Parathyroid adenoma (tissue), 2 donors: ENCODE data around the gene WDR27.

Source experiments
- H2AFZ ChIP-seq: fragments of 300-600 bp; sonication (generic); one replicate; pipeline ENCODE4 v1.7.0; 2017; ENCODE audit warnings: antibody characterized with exemption, mild to moderate bottlenecking
- H3K27ac ChIP-seq: fragments of 300-600 bp; sonication (generic); one replicate; pipeline ENCODE4 v1.7.0; 2017
- H3K27me3 ChIP-seq: fragments of 300-600 bp; sonication (generic); one replicate; pipeline ENCODE4 v1.7.0; 2017; ENCODE audit warnings: low read length; ENCODE audit not compliant: control insufficient read depth, insufficient read depth
- H3K36me3 ChIP-seq: fragments of 300-600 bp; sonication (generic); one replicate; pipeline ENCODE4 v1.7.0; 2017; ENCODE audit warnings: low read length; ENCODE audit not compliant: control insufficient read depth, insufficient read depth
- H3K4me1 ChIP-seq: fragments of 300-600 bp; sonication (generic); one replicate; pipeline ENCODE4 v1.7.0; 2017; ENCODE audit warnings: control low read depth
- H3K4me2 ChIP-seq: fragments of 300-600 bp; sonication (generic); one replicate; pipeline ENCODE4 v1.7.0; 2017; ENCODE audit warnings: low read length
- H3K4me3 ChIP-seq: fragments of 300-600 bp; sonication (generic); one replicate; pipeline ENCODE4 v1.7.0; 2017; ENCODE audit warnings: low read depth, low read length
- H3K79me2 ChIP-seq: fragments of 300-600 bp; sonication (generic); one replicate; pipeline ENCODE4 v1.7.0; 2017; ENCODE audit warnings: control low read depth
- H3K9ac ChIP-seq: fragments of 300-600 bp; sonication (generic); one replicate; pipeline ENCODE4 v1.7.0; 2017; ENCODE audit warnings: mild to moderate bottlenecking
- H3K9me3 ChIP-seq: fragments of 300-600 bp; sonication (generic); one replicate; pipeline ENCODE4 v1.7.0; 2017; ENCODE audit warnings: low read length; ENCODE audit not compliant: control insufficient read depth
- TF ChIP-seq, protein P1 (sequence below): fragments of 300-600 bp; sonication (generic); IDR thresholded peaks from one replicate; pipeline ENCODE4 v1.7.0; 2017; ENCODE audit warnings: antibody characterized with exemption, mild to moderate bottlenecking
- donor health status: primary hyperparathyroidism.

Gene WDR27

DNA sequence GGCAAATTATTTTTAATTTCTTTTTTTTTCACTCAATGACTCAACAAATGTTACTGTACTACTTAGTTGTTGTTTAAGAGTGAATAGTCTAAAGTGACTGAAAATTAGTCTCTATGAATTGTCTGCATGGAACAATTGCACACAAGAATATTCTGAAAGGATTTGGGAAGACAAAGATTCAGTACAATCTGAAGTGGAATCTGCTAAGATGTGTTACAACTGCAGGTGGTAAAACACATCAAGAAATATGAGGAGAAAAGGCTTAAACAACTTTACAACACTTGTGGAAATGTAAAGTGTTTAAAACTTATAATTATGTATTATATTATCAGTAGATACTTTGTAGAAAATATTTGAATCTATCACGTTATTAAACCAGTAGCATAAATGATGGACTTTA lies 193.4 kb downstream of the WDR27 start:
- no peaks in the 10 kb centered on the region for H3K36me3 ChIP-seq
- H3K4me1 ChIP-seq: no peaks in the 10 kb centered on the region
- H2AFZ ChIP-seq: no peak overlapping the region
- no peak overlapping the region for H3K9ac ChIP-seq
- no peak overlapping the region for H3K4me2 ChIP-seq
- H3K4me3 ChIP-seq: no peak overlapping the region
- TF ChIP-seq, protein P1, sequence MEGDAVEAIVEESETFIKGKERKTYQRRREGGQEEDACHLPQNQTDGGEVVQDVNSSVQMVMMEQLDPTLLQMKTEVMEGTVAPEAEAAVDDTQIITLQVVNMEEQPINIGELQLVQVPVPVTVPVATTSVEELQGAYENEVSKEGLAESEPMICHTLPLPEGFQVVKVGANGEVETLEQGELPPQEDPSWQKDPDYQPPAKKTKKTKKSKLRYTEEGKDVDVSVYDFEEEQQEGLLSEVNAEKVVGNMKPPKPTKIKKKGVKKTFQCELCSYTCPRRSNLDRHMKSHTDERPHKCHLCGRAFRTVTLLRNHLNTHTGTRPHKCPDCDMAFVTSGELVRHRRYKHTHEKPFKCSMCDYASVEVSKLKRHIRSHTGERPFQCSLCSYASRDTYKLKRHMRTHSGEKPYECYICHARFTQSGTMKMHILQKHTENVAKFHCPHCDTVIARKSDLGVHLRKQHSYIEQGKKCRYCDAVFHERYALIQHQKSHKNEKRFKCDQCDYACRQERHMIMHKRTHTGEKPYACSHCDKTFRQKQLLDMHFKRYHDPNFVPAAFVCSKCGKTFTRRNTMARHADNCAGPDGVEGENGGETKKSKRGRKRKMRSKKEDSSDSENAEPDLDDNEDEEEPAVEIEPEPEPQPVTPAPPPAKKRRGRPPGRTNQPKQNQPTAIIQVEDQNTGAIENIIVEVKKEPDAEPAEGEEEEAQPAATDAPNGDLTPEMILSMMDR: no peak
- H3K27me3 ChIP-seq: no peaks in the 10 kb centered on the region
- H3K79me2 ChIP-seq: no peaks in the 10 kb centered on the region
- H3K9me3 ChIP-seq: no peaks in the 10 kb centered on the region
- no peak overlapping the region for H3K27ac ChIP-seq

DNA sequence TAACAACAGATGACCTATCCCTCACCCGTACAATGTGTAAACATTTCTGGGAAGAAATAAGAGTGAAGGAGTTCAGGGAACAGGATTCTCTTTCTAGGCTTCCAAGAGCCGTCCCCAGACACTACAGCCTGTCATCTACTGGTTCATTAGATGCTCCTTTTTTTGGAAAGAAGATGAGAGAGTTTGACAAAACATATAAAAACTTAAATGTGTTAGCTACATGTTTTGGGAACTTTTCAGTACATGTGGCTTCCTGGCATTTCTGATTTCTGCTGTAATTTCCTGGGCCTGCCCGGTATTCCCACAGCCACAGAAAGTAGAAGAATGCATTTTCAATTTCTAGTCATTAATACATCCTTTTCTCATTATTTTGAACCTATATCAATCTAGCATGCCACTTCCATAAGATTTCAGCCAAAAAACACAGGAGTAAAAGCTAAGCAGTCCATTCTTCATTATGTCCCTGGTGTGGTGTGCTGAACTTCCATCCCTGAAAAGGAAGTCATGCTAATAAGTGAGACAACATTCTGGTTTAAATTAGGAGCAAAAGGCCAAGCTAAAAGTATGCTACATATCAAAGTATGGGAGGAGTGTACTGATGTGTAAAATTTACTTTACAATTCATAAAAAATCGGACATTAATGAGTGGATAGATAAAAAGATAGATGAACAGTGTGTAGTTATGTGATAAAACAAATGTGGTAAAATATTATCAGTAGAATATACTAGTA lies 198.2 kb downstream of the WDR27 start:
- no peaks in the 10 kb centered on the region for H3K4me1 ChIP-seq
- H3K9me3 ChIP-seq: no peaks in the 10 kb centered on the region
- no peaks in the 10 kb centered on the region for H3K79me2 ChIP-seq
- no peak overlapping the region for H3K4me3 ChIP-seq
- H2AFZ ChIP-seq: no peak overlapping the region
- no peaks in the 10 kb centered on the region for H3K36me3 ChIP-seq
- no peak overlapping the region for H3K4me2 ChIP-seq
- TF ChIP-seq, protein P1: no peak
- no peak overlapping the region for H3K27ac ChIP-seq
- no peak overlapping the region for H3K9ac ChIP-seq
- no peaks in the 10 kb centered on the region for H3K27me3 ChIP-seq

DNA sequence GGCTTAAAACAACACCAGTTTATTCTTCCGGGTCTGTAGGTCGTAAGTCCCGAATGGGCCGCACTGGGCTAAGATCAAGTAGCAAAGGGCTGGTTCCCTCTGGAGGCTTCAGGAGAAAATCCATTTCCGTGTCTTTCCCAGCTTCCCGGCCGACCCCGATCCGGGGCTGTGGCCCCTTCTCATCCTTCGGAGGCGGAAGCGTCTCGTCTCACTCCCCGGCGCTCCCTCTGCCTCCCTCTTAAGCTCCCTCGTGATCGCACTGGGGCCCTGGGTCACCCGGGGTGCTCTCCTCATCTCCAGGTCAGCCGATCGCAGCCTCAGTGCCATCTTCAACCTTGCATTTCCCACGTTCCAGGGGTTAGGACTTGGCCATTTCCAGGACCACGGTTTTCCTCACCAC lies 199.4 kb downstream of the WDR27 start:
- H3K4me2 ChIP-seq: no peak overlapping the region
- H3K79me2 ChIP-seq: no peaks in the 10 kb centered on the region
- no peak overlapping the region for H2AFZ ChIP-seq
- H3K36me3 ChIP-seq: no peaks in the 10 kb centered on the region
- no peak overlapping the region for H3K27ac ChIP-seq
- H3K27me3 ChIP-seq: no peaks in the 10 kb centered on the region
- H3K9me3 ChIP-seq: no peaks in the 10 kb centered on the region
- H3K9ac ChIP-seq: no peak overlapping the region
- TF ChIP-seq, protein P1: no peak
- H3K4me3 ChIP-seq: no peak overlapping the region
- H3K4me1 ChIP-seq: no peaks in the 10 kb centered on the region

DNA sequence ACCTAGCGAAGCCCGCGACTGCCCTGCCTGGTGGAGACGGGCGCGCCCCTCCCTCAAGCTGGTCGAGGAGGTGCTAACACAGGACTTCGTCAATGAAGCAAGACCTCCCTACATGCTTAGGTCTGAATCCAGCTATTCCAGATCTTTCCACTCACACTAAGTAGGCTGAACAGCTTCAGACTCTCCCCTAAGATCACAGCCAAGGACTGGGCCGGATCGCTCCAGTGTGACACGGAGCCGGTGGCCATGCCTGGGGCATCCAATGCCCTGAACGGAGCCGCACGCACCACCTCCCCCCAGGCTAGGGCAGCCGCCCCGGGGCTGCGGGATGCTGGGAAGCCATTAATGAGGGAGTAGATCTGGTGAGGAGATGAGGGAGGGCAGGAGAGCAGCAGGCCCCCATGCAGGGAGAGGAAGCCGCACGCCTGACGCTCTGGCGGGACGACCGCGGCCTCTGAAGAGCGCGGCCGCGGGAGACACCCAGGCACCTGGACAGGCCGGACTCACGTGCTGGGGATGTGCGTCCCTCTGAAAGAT lies 200.0 kb downstream of the WDR27 start:
- Histone ChIP-seq H3K9ac (no peak overlapping the region), H2AFZ (no peak overlapping the region), H3K9me3 (no peaks in the 10 kb centered on the region), H3K27me3 (no peaks in the 10 kb centered on the region), H3K4me2 (no peak overlapping the region), H3K36me3 (no peaks in the 10 kb centered on the region), H3K27ac (no peak overlapping the region), H3K79me2 (no peaks in the 10 kb centered on the region), H3K4me3 (no peak overlapping the region), H3K4me1 (no peaks in the 10 kb centered on the region)
- TF ChIP-seq, protein P1: no peak

DNA sequence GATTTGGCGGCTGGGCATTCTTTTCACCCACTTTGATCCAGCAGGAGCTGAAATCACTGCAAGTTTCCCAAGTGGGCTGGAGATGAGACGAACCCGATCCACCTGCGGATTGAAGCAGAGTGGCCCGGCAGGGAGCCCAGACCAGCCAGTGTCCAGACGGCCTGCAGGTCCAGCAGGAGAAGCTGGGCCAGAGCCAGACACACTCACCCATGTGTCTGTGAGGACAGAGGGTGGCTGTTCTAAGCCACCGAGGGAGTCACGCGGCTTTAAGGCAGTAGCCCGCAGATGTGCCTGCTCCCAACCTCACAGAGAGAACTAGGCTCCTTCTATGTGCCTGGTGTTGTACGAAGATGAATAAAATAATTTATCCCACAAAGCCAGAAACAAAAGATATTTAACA lies 200.7 kb downstream of the WDR27 start:
- TF ChIP-seq, protein P1: no peak
- Histone ChIP-seq H3K27me3 (no peaks in the 10 kb centered on the region), H3K36me3 (no peaks in the 10 kb centered on the region), H3K4me2 (no peak overlapping the region), H3K9ac (no peak overlapping the region), H3K79me2 (no peaks in the 10 kb centered on the region), H3K9me3 (no peaks in the 10 kb centered on the region), H2AFZ (no peak overlapping the region), H3K4me1 (no peaks in the 10 kb centered on the region), H3K27ac (no peak overlapping the region), H3K4me3 (no peak overlapping the region)
